OCI-LY3 (cell line): Measurements from ENCODE around the gene REPS1.

Source experiments
- EZH2phosphoT487 ChIP-seq: fragments of 200-600 bp; shearing (Covaris generic); IDR thresholded peaks from 2 replicates; pipeline ENCODE4 v1.6.1; 2018; ENCODE audit warnings: antibody characterized with exemption, mixed run types, low read depth
- TF ChIP-seq, protein P1 (sequence below): fragments of 200-600, 300-600 bp; sonication (generic); IDR thresholded peaks from 2 replicates; pipeline ENCODE4 v1.5.1; 2014; ENCODE audit warnings: antibody characterized with exemption, low read length, low read depth

DNA sequence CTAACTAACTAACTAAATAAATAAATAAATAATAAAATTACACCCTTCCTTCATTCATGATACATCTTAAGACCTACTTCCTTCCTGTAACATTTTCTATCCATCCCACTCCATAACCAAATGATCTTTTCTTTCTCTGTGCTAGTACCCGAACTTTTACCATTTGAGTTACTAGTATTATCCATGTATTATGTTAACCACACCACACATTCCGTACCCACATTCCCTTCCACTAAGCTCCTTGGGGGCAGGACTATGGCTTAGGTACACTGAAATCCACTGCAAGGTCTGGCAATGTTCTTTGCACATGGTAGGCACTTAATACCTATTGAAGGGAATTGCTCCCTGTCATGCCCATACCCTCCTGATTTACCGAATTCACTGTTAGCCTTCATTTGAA, 24.9 kb downstream of the REPS1 start:
- TF ChIP-seq, protein P1, sequence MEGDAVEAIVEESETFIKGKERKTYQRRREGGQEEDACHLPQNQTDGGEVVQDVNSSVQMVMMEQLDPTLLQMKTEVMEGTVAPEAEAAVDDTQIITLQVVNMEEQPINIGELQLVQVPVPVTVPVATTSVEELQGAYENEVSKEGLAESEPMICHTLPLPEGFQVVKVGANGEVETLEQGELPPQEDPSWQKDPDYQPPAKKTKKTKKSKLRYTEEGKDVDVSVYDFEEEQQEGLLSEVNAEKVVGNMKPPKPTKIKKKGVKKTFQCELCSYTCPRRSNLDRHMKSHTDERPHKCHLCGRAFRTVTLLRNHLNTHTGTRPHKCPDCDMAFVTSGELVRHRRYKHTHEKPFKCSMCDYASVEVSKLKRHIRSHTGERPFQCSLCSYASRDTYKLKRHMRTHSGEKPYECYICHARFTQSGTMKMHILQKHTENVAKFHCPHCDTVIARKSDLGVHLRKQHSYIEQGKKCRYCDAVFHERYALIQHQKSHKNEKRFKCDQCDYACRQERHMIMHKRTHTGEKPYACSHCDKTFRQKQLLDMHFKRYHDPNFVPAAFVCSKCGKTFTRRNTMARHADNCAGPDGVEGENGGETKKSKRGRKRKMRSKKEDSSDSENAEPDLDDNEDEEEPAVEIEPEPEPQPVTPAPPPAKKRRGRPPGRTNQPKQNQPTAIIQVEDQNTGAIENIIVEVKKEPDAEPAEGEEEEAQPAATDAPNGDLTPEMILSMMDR, result no peak
- TF ChIP-seq EZH2phosphoT487, result no peak
